HEK293 (cell line): ENCODE data around the gene FAM20B.
A peak's percentile ranks its signal among the peaks of the same experiment; 100 is the strongest.

Experiments
- CTCF ChIA-PET: fragments of 350-600 bp; formaldehyde crosslinking; extraction: SDS; loops from one replicate; lab custom pipeline; 2021; ENCODE audit warnings: antibody characterized with exemption; lab: Yijun Ruan, JAX
- POLR2A ChIA-PET: fragments of 300-600 bp; formaldehyde crosslinking; extraction: SDS; loops from one replicate; lab custom pipeline; 2020; ENCODE audit warnings: antibody characterized with exemption, inconsistent platforms; lab: Yijun Ruan, JAX
- H3K27ac ChIP-seq: fragments of 200-500 bp; sonication (Bioruptor generic); 2 replicates; pipeline ENCODE4 v1.5.1; 2014; ENCODE audit warnings: low read depth, low read length, control low read depth, inconsistent platforms; ENCODE audit errors: extremely low read depth
- H3K36me3 ChIP-seq, 2 experiments: fragments of 200-500 bp in 1 of 2; sonication (Bioruptor generic) in 1 of 2; 1 replicate in 1 of 2; 2 replicates in 1 of 2; pipeline ENCODE4 v1.5.1; 2014 to 2017; ENCODE audit warnings: inconsistent platforms in 2 of 2, low read length in 2 of 2; ENCODE audit not compliant: control insufficient read depth in 2 of 2, insufficient read depth in 1 of 2
- H3K4me1 ChIP-seq: fragments of 200-500 bp; sonication (Bioruptor generic); 2 replicates; pipeline ENCODE4 v1.5.1; 2014; ENCODE audit warnings: mild to moderate bottlenecking, low read length, inconsistent platforms; ENCODE audit not compliant: control insufficient read depth, insufficient read depth
- H3K4me3 ChIP-seq: 2 replicates; pipeline ENCODE4 v1.5.1; 2011; ENCODE audit warnings: low read depth, mild to moderate bottlenecking, control low read depth, low read length, moderate library complexity
- H3K9me3 ChIP-seq: fragments of 200-500 bp; sonication (Bioruptor generic); 2 replicates; pipeline ENCODE4 v1.5.1; 2014; ENCODE audit warnings: low read depth, low read length, inconsistent platforms; ENCODE audit not compliant: control insufficient read depth, insufficient read depth
- GLIS1 ChIP-seq: fragments of 450-650 bp; formaldehyde crosslinking; IDR thresholded peaks from 2 replicates; pipeline ENCODE4 v1.5.1; 2016; ENCODE audit warnings: missing biosample characterization, missing genetic modification characterization
- REPIN1 ChIP-seq: fragments of 450-650 bp; formaldehyde crosslinking; IDR thresholded peaks from 2 replicates; pipeline ENCODE4 v1.5.1; 2017; ENCODE audit warnings: missing biosample characterization, missing genetic modification characterization, low read depth
- ZBTB10 ChIP-seq: fragments of 450-650 bp; formaldehyde crosslinking; IDR thresholded peaks from 2 replicates; pipeline ENCODE4 v1.5.1; 2016; ENCODE audit warnings: missing biosample characterization, missing genetic modification characterization
- ZNF133 ChIP-seq: fragments of 450-650 bp; formaldehyde crosslinking; IDR thresholded peaks from 2 replicates; pipeline ENCODE4 v1.5.1; 2016; ENCODE audit warnings: missing biosample characterization, missing genetic modification characterization
- ZNF311 ChIP-seq: fragments of 450-650 bp; formaldehyde crosslinking; IDR thresholded peaks from 2 replicates; pipeline ENCODE4 v1.5.1; 2017; ENCODE audit warnings: missing biosample characterization, missing genetic modification characterization, borderline replicate concordance
- ZNF324 ChIP-seq: fragments of 450-650 bp; formaldehyde crosslinking; IDR thresholded peaks from 2 replicates; pipeline ENCODE4 v1.5.1; 2016; ENCODE audit warnings: missing biosample characterization, missing genetic modification characterization
- ZNF366 ChIP-seq: fragments of 450-650 bp; formaldehyde crosslinking; conservative IDR thresholded peaks from 2 replicates; pipeline ENCODE4 v1.5.1; 2016; ENCODE audit warnings: missing biosample characterization, missing genetic modification characterization
- ZNF394 ChIP-seq: fragments of 450-650 bp; formaldehyde crosslinking; IDR thresholded peaks from 2 replicates; pipeline ENCODE4 v1.5.1; 2016; ENCODE audit warnings: missing biosample characterization, missing genetic modification characterization, mild to moderate bottlenecking, moderate library complexity, borderline replicate concordance
- ZNF433 ChIP-seq: fragments of 450-650 bp; formaldehyde crosslinking; IDR thresholded peaks from 2 replicates; pipeline ENCODE4 v1.5.1; 2016; ENCODE audit warnings: missing biosample characterization, missing genetic modification characterization, low read depth
- ZNF518A ChIP-seq: fragments of 450-650 bp; formaldehyde crosslinking; conservative IDR thresholded peaks from 2 replicates; pipeline ENCODE4 v1.5.1; 2016; ENCODE audit warnings: low read depth, missing biosample characterization, missing genetic modification characterization
- ZNF529 ChIP-seq: fragments of 450-650 bp; formaldehyde crosslinking; IDR thresholded peaks from 2 replicates; pipeline ENCODE4 v1.5.1; 2017; ENCODE audit warnings: missing genetic modification characterization, missing biosample characterization; ENCODE audit not compliant: insufficient replicate concordance
- ZNF658 ChIP-seq: fragments of 450-650 bp; formaldehyde crosslinking; IDR thresholded peaks from 2 replicates; pipeline ENCODE4; 2016; ENCODE audit warnings: missing biosample characterization, missing genetic modification characterization
- ZNF677 ChIP-seq: fragments of 450-650 bp; IDR thresholded peaks from 2 replicates; pipeline ENCODE4 v1.5.0; 2018; ENCODE audit warnings: missing biosample characterization, mild to moderate bottlenecking, missing genetic modification characterization, moderate library complexity
- ZXDB ChIP-seq: fragments of 450-650 bp; formaldehyde crosslinking; IDR thresholded peaks from 2 replicates; pipeline ENCODE4 v1.5.1; 2016; ENCODE audit warnings: missing biosample characterization, missing genetic modification characterization
- TF ChIP-seq, protein P1 (sequence below): fragments of 450-650 bp; formaldehyde crosslinking; IDR thresholded peaks from 2 replicates; pipeline ENCODE4 v1.5.1; 2016; ENCODE audit warnings: missing biosample characterization, missing genetic modification characterization
- TF ChIP-seq, protein P2 (sequence below): fragments of 450-650 bp; formaldehyde crosslinking; IDR thresholded peaks from 2 replicates; pipeline ENCODE4 v1.5.1; 2017; ENCODE audit warnings: missing biosample characterization, missing genetic modification characterization

The FAM20B gene

DNA sequence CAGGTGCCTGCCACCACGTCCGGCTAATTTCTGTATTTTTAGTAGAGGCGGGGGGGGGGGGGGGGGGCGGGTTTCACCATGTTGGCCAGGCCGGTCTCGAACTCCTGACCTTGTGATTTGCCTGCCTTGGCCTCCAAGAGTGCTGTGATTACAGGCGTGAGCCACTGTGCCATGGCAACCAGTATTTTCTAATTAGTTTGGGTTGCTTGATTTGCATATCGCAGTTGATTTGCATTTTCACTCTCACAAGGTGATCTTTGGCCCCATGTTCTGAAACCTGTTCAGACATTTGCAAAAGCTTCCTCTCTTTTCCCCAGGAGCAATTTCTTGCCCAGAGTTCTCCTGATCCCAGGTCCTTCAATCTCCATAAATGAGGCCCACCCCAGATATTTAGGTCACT, 57.8 kb downstream of the FAM20B start:
- TF ChIP-seq, protein P1, sequence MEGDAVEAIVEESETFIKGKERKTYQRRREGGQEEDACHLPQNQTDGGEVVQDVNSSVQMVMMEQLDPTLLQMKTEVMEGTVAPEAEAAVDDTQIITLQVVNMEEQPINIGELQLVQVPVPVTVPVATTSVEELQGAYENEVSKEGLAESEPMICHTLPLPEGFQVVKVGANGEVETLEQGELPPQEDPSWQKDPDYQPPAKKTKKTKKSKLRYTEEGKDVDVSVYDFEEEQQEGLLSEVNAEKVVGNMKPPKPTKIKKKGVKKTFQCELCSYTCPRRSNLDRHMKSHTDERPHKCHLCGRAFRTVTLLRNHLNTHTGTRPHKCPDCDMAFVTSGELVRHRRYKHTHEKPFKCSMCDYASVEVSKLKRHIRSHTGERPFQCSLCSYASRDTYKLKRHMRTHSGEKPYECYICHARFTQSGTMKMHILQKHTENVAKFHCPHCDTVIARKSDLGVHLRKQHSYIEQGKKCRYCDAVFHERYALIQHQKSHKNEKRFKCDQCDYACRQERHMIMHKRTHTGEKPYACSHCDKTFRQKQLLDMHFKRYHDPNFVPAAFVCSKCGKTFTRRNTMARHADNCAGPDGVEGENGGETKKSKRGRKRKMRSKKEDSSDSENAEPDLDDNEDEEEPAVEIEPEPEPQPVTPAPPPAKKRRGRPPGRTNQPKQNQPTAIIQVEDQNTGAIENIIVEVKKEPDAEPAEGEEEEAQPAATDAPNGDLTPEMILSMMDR, result no peak
- TF ChIP-seq ZNF366 (tag by site-specific recombination) (no peak), ZNF529 (tag by site-specific recombination) (no peak), ZNF518A (tag by site-specific recombination) (no peak), ZNF133 (tag by site-specific recombination) (no peak)
- TF ChIP-seq, protein P2, sequence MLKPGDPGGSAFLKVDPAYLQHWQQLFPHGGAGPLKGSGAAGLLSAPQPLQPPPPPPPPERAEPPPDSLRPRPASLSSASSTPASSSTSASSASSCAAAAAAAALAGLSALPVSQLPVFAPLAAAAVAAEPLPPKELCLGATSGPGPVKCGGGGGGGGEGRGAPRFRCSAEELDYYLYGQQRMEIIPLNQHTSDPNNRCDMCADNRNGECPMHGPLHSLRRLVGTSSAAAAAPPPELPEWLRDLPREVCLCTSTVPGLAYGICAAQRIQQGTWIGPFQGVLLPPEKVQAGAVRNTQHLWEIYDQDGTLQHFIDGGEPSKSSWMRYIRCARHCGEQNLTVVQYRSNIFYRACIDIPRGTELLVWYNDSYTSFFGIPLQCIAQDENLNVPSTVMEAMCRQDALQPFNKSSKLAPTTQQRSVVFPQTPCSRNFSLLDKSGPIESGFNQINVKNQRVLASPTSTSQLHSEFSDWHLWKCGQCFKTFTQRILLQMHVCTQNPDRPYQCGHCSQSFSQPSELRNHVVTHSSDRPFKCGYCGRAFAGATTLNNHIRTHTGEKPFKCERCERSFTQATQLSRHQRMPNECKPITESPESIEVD (tag by site-specific recombination), result no peak
- no peaks in the 10 kb centered on the region for H3K9me3 ChIP-seq
- H3K27ac ChIP-seq, result no peak overlapping the region
- POLR2A ChIA-PET, result interaction anchor here (2.1 kb wide), 1 partner anchor 8 kb away, joined by 15 read pairs; no protein-coding TSS in a partner anchor
- H3K36me3 ChIP-seq, result peaks cover 0 to 34% of the 10 kb centered on the region in 2 experiments; a peak in 2 of 3 replicates
- CTCF ChIA-PET, result interaction anchor here (0.6 to 1.5 kb wide), 4 partner anchors 17 to 542 kb away, joined by 3 to 5 read pairs (median 4); no protein-coding TSS in a partner anchor
- no peak overlapping the region for H3K4me3 ChIP-seq
- no peaks in the 10 kb centered on the region for H3K4me1 ChIP-seq

DNA sequence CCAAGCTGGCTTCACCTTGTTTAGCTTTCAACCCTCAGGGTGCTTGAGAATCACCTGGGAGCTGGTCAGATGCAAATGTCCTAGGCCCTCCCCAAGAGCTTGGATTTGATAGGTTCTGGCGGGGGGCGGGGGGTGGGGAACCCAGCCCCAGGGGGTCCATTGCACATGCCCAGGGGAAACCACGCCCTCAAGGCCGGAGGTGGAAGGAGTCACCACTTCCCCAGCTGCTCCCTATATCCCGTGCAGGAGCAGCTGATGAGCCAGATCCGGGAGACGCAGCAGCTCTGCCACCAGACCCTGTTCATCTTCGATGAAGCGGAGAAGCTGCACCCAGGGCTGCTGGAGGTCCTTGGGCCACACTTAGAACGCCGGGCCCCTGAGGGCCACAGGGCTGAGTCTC, 62.0 kb downstream of the FAM20B start:
- ChIA-PET POLR2A (interaction anchor here (0.6 kb wide), 1 partner anchor 58 kb away, joined by 3 read pairs; no protein-coding TSS in a partner anchor), CTCF (interaction anchor here (0.5 to 1.4 kb wide), 5 partner anchors 33 to 728 kb away, joined by 3 to 4 read pairs (median 3); no protein-coding TSS in a partner anchor)
- H3K36me3 ChIP-seq, result peaks cover 0 to 67% of the 10 kb centered on the region in 2 experiments; a peak in 2 of 3 replicates
- no peaks in the 10 kb centered on the region for H3K4me1 ChIP-seq
- no peaks in the 10 kb centered on the region for H3K9me3 ChIP-seq
- H3K27ac ChIP-seq, result no peak overlapping the region
- TF ChIP-seq ZNF311 (tag by site-specific recombination) (no peak), GLIS1 (tag by site-specific recombination) (peak; percentile 37; the same call in 1 of the 2 replicates), REPIN1 (tag by site-specific recombination) (no peak), ZNF324 (tag by site-specific recombination) (no peak), ZBTB10 (no peak), ZNF677 (tag by site-specific recombination) (no peak), ZXDB (no peak), ZNF658 (no peak), ZNF394 (tag by site-specific recombination) (0 out of 2 replicates have a peak, but pooled peaks have one; percentile 34), ZNF433 (tag by site-specific recombination) (no peak)
- H3K4me3 ChIP-seq, result no peak overlapping the region
